A549 treated with CpdA at 1 μM for 4 hours (cell line): ENCODE measurements around the gene TAB2. TPM values are rescaled to one million over a fixed set of nuclear protein-coding genes. Genes with fewer than 3 reads are reported as not detected.

Experiments used
- total RNA-seq: library from RNA; stranded (reverse); fragments of 200-300 nt; extraction: Qiagen RNA extraction; gene quantifications from 5 replicates; pipeline ENCODE4 v1.2.3, GENCODE V29; 2022; ENCODE audit warnings: low read depth

Gene TAB2, protein sequence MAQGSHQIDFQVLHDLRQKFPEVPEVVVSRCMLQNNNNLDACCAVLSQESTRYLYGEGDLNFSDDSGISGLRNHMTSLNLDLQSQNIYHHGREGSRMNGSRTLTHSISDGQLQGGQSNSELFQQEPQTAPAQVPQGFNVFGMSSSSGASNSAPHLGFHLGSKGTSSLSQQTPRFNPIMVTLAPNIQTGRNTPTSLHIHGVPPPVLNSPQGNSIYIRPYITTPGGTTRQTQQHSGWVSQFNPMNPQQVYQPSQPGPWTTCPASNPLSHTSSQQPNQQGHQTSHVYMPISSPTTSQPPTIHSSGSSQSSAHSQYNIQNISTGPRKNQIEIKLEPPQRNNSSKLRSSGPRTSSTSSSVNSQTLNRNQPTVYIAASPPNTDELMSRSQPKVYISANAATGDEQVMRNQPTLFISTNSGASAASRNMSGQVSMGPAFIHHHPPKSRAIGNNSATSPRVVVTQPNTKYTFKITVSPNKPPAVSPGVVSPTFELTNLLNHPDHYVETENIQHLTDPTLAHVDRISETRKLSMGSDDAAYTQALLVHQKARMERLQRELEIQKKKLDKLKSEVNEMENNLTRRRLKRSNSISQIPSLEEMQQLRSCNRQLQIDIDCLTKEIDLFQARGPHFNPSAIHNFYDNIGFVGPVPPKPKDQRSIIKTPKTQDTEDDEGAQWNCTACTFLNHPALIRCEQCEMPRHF
- 21.7 to 29.5 TPM (median 23.7 TPM) in 5 replicates for total RNA-seq

DNA sequence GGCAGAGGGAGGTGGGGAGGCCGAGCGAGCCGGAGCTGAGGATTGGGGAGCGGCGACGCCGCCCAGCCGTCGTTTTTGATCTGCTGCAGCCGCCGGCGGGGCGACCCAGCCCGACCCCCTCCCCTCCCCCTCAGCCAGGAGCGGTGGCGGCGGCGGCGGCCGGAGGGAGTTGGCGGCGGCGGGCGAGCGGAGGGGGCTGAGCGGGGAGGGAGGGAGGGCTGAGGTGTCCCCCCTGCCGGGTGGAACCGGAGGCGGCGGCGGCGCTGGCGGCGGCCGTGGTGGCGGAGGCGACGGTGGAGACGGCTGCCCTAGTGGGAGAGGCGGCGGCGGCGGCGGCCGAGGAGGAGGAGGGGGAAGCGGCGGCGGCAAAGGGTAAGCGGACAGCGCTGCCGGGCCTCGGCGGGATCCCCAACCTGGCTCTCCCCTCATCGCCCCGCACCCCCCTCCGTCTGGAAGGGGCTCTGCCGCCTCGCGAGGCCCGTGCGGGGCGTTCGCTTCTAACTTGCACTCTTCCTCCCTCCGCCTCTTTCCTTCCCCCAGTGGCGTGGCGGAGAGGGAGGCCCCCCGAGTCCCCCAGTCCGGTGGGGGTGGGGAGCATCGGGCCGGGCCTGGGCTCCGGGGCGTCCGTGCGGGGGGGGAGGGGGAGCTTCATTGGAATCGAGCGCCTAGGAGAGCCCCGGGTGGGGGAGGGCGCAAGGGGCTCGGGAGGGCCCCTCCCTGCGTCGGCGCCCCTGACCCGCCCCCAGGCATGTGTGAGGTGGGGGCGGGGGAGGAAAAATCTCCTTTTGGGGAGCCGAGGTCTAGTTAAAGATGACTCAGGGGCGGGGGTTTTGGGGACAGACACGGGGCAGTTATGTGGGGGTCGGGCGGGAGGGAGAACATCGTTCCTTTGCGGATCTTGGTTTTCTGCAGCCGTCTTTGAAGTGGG is at the start of gene TAB2:
TAB2 (plus strand) TSS at position 69 of the 928 bp plus-strand sequence. CDS start 52,286 bp downstream, outside the sequence.

GRCh38 chr6:149400050-149400449 is 82.5 kb downstream of the TAB2 start, which contains the start of gene SUMO4:
TSS of gene SUMO4 (plus strand) at chr6:149400262. CDS start at chr6:149400392, 130 bp downstream.

Other genes with a start within 250 kb of the TAB2 start
- gene SUMO4, start 82.5 kb downstream of the TAB2 start, total RNA-seq = 0.08 TPM in 1 of 5 replicates, not detected in the others
- gene ZC3H12D, start 167.3 kb downstream of the TAB2 start, total RNA-seq = 0.10 to 0.21 TPM (median 0.14 TPM) in 5 replicates
- gene PPIL4, start 228.3 kb downstream of the TAB2 start, total RNA-seq = 14.1 to 24.1 TPM (median 15.9 TPM) in 5 replicates
- gene GINM1, start 248.7 kb downstream of the TAB2 start, total RNA-seq = 23.4 to 30.9 TPM (median 26.4 TPM) in 5 replicates